NCI-H2196 (cell line): ENCODE measurements around the gene SEC61A1.

Experiments
- DNase-seq: peaks from one replicate; lab custom pipeline; 2025; ENCODE audit not compliant: unreplicated experiment; lab: John Stamatoyannopoulos, UW

The SEC61A1 gene

GRCh38 chr3:128107834-128108233 is 55.6 kb downstream of the SEC61A1 start:
- no peak for DNase-seq

GRCh38 chr3:128111147-128111546 is 58.9 kb downstream of the SEC61A1 start:
- DNase-seq = no peak

- DNase-seq = peak; percentile 88
Observed at GRCh38 chr3:128112357-128112968, 60.2 kb downstream of the SEC61A1 start.

GRCh38 chr3:128113817-128114794 is 61.9 kb downstream of the SEC61A1 start:
- DNase-seq = no peak
